Neural cell (in vitro differentiated cells): ENCODE results near the gene GNG5. TPM values are rescaled to one million over a fixed set of nuclear protein-coding genes. Genes with fewer than 3 reads are reported as not detected.

ENCODE experiments used
- H2AFZ ChIP-seq: fragments of 200-600, 300-800 bp; sonication (generic), shearing (Covaris generic); 2 replicates; pipeline ENCODE4 v1.6.0; 2014; ENCODE audit warnings: low read depth, mild to moderate bottlenecking, antibody characterized with exemption, low read length, moderate library complexity
- H3F3A ChIP-seq: fragments of 200-600 bp; shearing (Covaris generic); 2 replicates; pipeline ENCODE4 v1.6.1; 2016; ENCODE audit warnings: mild to moderate bottlenecking, moderate library complexity, mixed read lengths, antibody characterized with exemption, low read length; ENCODE audit not compliant: insufficient read depth, poor library complexity, severe bottlenecking
- H3K27ac ChIP-seq: fragments of 200-600, 300-800 bp; sonication (generic), shearing (Covaris generic); 2 replicates; pipeline ENCODE4 v1.5.1; 2014; ENCODE audit warnings: mild to moderate bottlenecking, low read length, moderate library complexity
- H3K27me3 ChIP-seq: fragments of 300-800, 200-600 bp; sonication (generic), shearing (Covaris generic); 2 replicates; pipeline ENCODE4 v1.6.0; 2014; ENCODE audit warnings: mild to moderate bottlenecking, low read depth, low read length, moderate library complexity; ENCODE audit not compliant: insufficient read depth
- H3K36me3 ChIP-seq: fragments of 300-800, 200-600 bp; sonication (generic), shearing (Covaris generic); 2 replicates; pipeline ENCODE4 v1.5.1; 2014; ENCODE audit warnings: mild to moderate bottlenecking, antibody characterized with exemption, low read length, moderate library complexity; ENCODE audit not compliant: insufficient read depth
- H3K4me2 ChIP-seq: fragments of 300-800, 200-600 bp; sonication (generic), shearing (Covaris generic); 2 replicates; pipeline ENCODE4 v1.6.0; 2014; ENCODE audit warnings: mild to moderate bottlenecking, low read length
- H3K4me3 ChIP-seq: fragments of 300-800, 200-600 bp; sonication (generic), shearing (Covaris generic); 2 replicates; pipeline ENCODE4 v1.5.1; 2014; ENCODE audit warnings: mild to moderate bottlenecking, low read length, moderate library complexity
- H3K79me2 ChIP-seq: fragments of 200-600 bp; shearing (Covaris generic); replicated peaks from 2 replicates; pipeline ENCODE4 v1.6.0; 2014; ENCODE audit warnings: mild to moderate bottlenecking, low read length, moderate library complexity; ENCODE audit not compliant: insufficient read depth
- H3K9ac ChIP-seq: fragments of 300-800, 200-600 bp; sonication (generic), shearing (Covaris generic); 2 replicates; pipeline ENCODE4 v1.6.1; 2016; ENCODE audit warnings: mild to moderate bottlenecking, low read length, mixed read lengths
- H3K9me2 ChIP-seq: fragments of 200-600 bp; shearing (Covaris generic); 2 replicates; pipeline ENCODE4 v1.6.1; 2016; ENCODE audit warnings: mild to moderate bottlenecking, low read length, mixed read lengths; ENCODE audit not compliant: insufficient read depth
- H3K9me3 ChIP-seq: fragments of 200-600, 300-800 bp; sonication (generic), shearing (Covaris generic); 2 replicates; pipeline ENCODE4 v1.6.1; 2016; ENCODE audit warnings: mild to moderate bottlenecking, mixed run types, low read length, moderate library complexity, mixed read lengths
- H4K20me1 ChIP-seq: fragments of 200-600 bp; shearing (Covaris generic); 2 replicates; pipeline ENCODE4 v1.6.1; 2016; ENCODE audit warnings: mild to moderate bottlenecking, mixed run types; ENCODE audit not compliant: insufficient read depth
- CTCF ChIP-seq: fragments of 450-650 bp; IDR thresholded peaks from 2 replicates; pipeline ENCODE4 v1.5.1; 2014; ENCODE audit warnings: antibody characterized with exemption, mild to moderate bottlenecking, moderate library complexity; ENCODE audit not compliant: poor library complexity, severe bottlenecking
- EP300 ChIP-seq: fragments of 450-650 bp; conservative IDR thresholded peaks from 2 replicates; pipeline ENCODE4 v1.6.1; 2014; ENCODE audit warnings: antibody characterized with exemption, mild to moderate bottlenecking, moderate library complexity; ENCODE audit not compliant: poor library complexity, severe bottlenecking
- MXI1 ChIP-seq: fragments of 450-650 bp; conservative IDR thresholded peaks from 2 replicates; pipeline ENCODE4 v1.6.1; 2014; ENCODE audit warnings: antibody characterized with exemption, mild to moderate bottlenecking; ENCODE audit not compliant: poor library complexity, severe bottlenecking
- POLR2AphosphoS5 ChIP-seq: IDR thresholded peaks from 2 replicates; pipeline ENCODE4 v1.6.1; 2012
- RAD21 ChIP-seq: fragments of 450-650 bp; conservative IDR thresholded peaks from 2 replicates; pipeline ENCODE4 v1.6.1; 2014; ENCODE audit warnings: antibody characterized with exemption, mild to moderate bottlenecking, moderate library complexity
- REST ChIP-seq: IDR thresholded peaks from 2 replicates; pipeline ENCODE4 v1.6.1; 2012; ENCODE audit warnings: borderline replicate concordance
- SMC3 ChIP-seq: fragments of 450-650 bp; conservative IDR thresholded peaks from 2 replicates; pipeline ENCODE4 v1.6.1; 2014; ENCODE audit warnings: antibody characterized with exemption, mild to moderate bottlenecking, moderate library complexity; ENCODE audit not compliant: poor library complexity
- TAF1 ChIP-seq: IDR thresholded peaks from 2 replicates; pipeline ENCODE4 v1.6.1; 2012; ENCODE audit warnings: low read depth
- polyA plus RNA-seq: library from polyadenylated mRNA; depleted of rRNA; stranded (reverse); fragments of >200 nt; gene quantifications from 2 replicates; pipeline ENCODE4 v1.2.3, GENCODE V29; 2014

GNG5 gene
- polyA plus RNA-seq, 1 donor from 2014 or later, result 1.5 TPM

- peak overlapping the region; percentile 76 for H3K4me2 ChIP-seq
- no peaks in the 10 kb centered on the region for H3K9me3 ChIP-seq
- H3K27me3 ChIP-seq, result peaks cover under 1% of the 10 kb centered on the region
- H4K20me1 ChIP-seq, result no peaks in the 10 kb centered on the region
- H3K9me2 ChIP-seq, result no peaks in the 10 kb centered on the region
- H3K36me3 ChIP-seq, result no peaks in the 10 kb centered on the region
- H3K4me3 ChIP-seq, result peak overlapping the region; percentile 75
- TF ChIP-seq EP300, result no peak
- no peak for TF ChIP-seq TAF1
- TF ChIP-seq CTCF, result no peak
- TF ChIP-seq MXI1, result no peak
- TF ChIP-seq RAD21, result no peak
- no peak for TF ChIP-seq REST
- no peak for TF ChIP-seq POLR2AphosphoS5
- H3K9ac ChIP-seq, result peak overlapping the region; percentile 76
- peaks cover 25% of the 10 kb centered on the region for H3K79me2 ChIP-seq
- H3F3A ChIP-seq, result peaks cover 6% of the 10 kb centered on the region
- no peak overlapping the region for H3K27ac ChIP-seq
- peak overlapping the region; percentile 86 for H2AFZ ChIP-seq
Measured at GRCh38 chr1:84479998-84480397, 26.4 kb downstream of the GNG5 start.

- peak within 1 kb of the TSS; percentile 76 for H3K4me2 ChIP-seq
- H3K79me2 ChIP-seq, result peaks cover 25% of the 10 kb centered on the region
- peak within 1 kb of the TSS; percentile 82 for H3K27ac ChIP-seq
- H3K9ac ChIP-seq, result peak within 1 kb of the TSS; percentile 76
- H3K9me3 ChIP-seq, result no peaks in the 10 kb centered on the region
- peak within 1 kb of the TSS; percentile 75 for H3K4me3 ChIP-seq
- H4K20me1 ChIP-seq, result no peaks in the 10 kb centered on the region
- H2AFZ ChIP-seq, result peak within 1 kb of the TSS; percentile 86
- TF ChIP-seq SMC3, result peak; percentile 73
- peak; percentile 50 for TF ChIP-seq CTCF
- peak; percentile 96 for TF ChIP-seq MXI1
- peak; percentile 73 for TF ChIP-seq POLR2AphosphoS5
- TF ChIP-seq TAF1, result no peak
- peak; percentile 68 for TF ChIP-seq RAD21
- H3F3A ChIP-seq, result peaks cover 6% of the 10 kb centered on the region
- no peaks in the 10 kb centered on the region for H3K9me2 ChIP-seq
- no peaks in the 10 kb centered on the region for H3K36me3 ChIP-seq
- peaks cover 4% of the 10 kb centered on the region for H3K27me3 ChIP-seq
Measured at GRCh38 chr1:84478876-84479868, 27.2 kb downstream of the GNG5 start, which contains the start of gene RPF1. Gene RPF1, plus strand, starts transcription at chr1:84479266. Its CDS starts 16 bp downstream, at chr1:84479282.
